ENCODE data around the gene SSX2IP. TPM values are rescaled to one million over a fixed set of nuclear protein-coding genes. Genes with fewer than 3 reads are reported as not detected.

The SSX2IP gene
- total and polyA plus RNA-seq, 9 of the 15 experiments (the other 6 are each of a cell fraction or from before 2014, with no cell fraction given): 20.6 to 96.7 (median 61.7) TPM

GRCh38 chr1:84688463-84689061, 1.7 kb downstream of the SSX2IP start (continued):
- TF ChIP-seq ZNF395 (CRISPR knock-in tag; IDR thresholded peaks at IDR 0.05): peak; percentile 78; the same call in 1 of the 2 replicates
- no peak for TF ChIP-seq PHB (CRISPR knock-in tag; IDR thresholded peaks at IDR 0.05)
- TF ChIP-seq POLR2B (IDR thresholded peaks at IDR 0.05; ENCODE audit: low read depth, partially characterized antibody): peak; percentile 63
- TF ChIP-seq HOXB6 (CRISPR knock-in tag; IDR thresholded peaks at IDR 0.05; ENCODE audit: borderline replicate concordance): no peak
- no peak; the same call in 1 of the 2 replicates for TF ChIP-seq THRB (CRISPR knock-in tag; conservative IDR thresholded peaks at IDR 0.05)
- TF ChIP-seq MCM5 (IDR thresholded peaks at IDR 0.05; ENCODE audit: low read depth): no peak
- TF ChIP-seq BCOR (IDR thresholded peaks at IDR 0.05): 0 out of 2 replicates have a peak, but pooled peaks have one; percentile 55
- no peak for TF ChIP-seq YY1 (IDR thresholded peaks at IDR 0.05; ENCODE audit: borderline replicate concordance in 1 of 3, control insufficient read depth in 1 of 3, extremely low read depth in 1 of 3, insufficient read depth in 3 of 3, insufficient read length in 1 of 3, insufficient replicate concordance in 2 of 3, low read depth in 1 of 3, low read length in 2 of 3)

All from K562 (cell line).